ENCODE results near the gene AQP5. TPM values are rescaled to one million over a fixed set of nuclear protein-coding genes. Genes with fewer than 3 reads are reported as not detected.
"Not testable (repeated sequence)": the region's sequence is repeated elsewhere in the genome, so short reads cannot be mapped to it uniquely, and the experiment has no call there.

Gene AQP5
- total RNA-seq, 2 donors from 2014 or later: 0.42 to 0.54 TPM

DNA sequence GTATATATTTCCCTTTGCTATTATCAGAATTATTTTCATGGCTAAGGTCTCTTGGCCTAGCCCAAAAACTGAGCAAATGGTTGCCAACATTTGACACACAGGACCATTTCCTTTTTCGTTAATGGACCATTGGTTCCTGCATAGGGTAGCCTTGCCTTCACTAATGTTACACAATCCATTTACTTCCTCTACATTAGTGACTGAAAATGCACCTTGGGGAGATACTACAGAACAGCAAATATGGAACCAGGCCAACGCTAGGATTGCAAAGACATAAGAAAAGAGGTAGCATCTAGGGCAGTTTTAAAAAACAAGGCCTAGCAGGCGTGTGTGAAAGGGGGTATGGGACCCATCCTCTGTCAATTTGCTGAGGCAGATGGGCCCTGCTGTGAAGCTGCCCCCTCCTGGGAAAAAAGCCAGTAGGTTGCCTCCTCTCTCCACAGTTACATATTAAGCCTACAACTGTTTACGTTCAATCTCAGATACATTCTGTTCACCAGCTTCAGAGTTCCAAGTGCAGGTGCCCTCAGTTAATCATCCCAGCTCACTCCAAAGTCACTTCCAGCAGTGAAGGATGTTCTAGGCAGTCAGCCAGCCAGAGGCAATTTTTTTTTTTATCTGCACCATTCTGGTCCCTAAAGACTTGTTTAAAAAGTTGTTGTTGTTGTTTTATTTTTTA lies 26.1 kb downstream of the AQP5 start:
- no peaks in the 10 kb centered on the region for H3K9me3 ChIP-seq
- DNase-seq (ENCODE audit: low spot score) (no peak), ATAC-seq (ENCODE audit: insufficient number of reproducible peaks, low FRiP score, low read depth) (no peak)
- H3K27me3 ChIP-seq (replicated peaks; ENCODE audit: insufficient read depth): no peaks in the 10 kb centered on the region
- TF ChIP-seq, protein P1, sequence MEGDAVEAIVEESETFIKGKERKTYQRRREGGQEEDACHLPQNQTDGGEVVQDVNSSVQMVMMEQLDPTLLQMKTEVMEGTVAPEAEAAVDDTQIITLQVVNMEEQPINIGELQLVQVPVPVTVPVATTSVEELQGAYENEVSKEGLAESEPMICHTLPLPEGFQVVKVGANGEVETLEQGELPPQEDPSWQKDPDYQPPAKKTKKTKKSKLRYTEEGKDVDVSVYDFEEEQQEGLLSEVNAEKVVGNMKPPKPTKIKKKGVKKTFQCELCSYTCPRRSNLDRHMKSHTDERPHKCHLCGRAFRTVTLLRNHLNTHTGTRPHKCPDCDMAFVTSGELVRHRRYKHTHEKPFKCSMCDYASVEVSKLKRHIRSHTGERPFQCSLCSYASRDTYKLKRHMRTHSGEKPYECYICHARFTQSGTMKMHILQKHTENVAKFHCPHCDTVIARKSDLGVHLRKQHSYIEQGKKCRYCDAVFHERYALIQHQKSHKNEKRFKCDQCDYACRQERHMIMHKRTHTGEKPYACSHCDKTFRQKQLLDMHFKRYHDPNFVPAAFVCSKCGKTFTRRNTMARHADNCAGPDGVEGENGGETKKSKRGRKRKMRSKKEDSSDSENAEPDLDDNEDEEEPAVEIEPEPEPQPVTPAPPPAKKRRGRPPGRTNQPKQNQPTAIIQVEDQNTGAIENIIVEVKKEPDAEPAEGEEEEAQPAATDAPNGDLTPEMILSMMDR (IDR thresholded peaks at IDR 0.05): no peak
- H3K4me3 ChIP-seq: no peak overlapping the region
- H3K36me3 ChIP-seq: no peaks in the 10 kb centered on the region
- no peak overlapping the region for H3K27ac ChIP-seq
- peaks cover 3 to 11% of the 10 kb centered on the region in 2 donors for H3K4me1 ChIP-seq (ENCODE audit: control insufficient read depth in 1 of 2, low read depth in 2 of 2)

DNA sequence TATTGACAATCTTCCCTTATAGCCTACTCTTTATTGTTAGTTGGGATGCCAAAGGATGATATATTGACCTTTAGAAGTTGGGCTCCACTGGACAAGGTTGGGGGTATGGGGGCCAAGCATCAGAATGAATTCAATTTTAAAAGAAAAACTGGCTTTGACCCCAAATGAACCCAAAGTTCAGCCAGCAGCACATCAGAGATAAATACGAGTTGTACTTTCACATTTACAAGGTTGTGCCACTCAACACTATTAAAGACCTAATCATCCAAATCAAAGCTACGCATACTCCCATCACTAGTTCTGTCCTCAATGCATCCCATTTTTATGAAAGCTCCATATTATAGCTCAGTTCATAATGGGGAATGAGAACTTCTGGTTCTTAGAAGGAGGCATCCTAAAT lies 27.7 kb downstream of the AQP5 start:
- H3K4me1 ChIP-seq (ENCODE audit: control insufficient read depth in 1 of 2, low read depth in 2 of 2); H3K4me3 ChIP-seq; DNase-seq (ENCODE audit: low spot score); ATAC-seq (ENCODE audit: insufficient number of reproducible peaks, low FRiP score, low read depth); H3K9me3 ChIP-seq; H3K36me3 ChIP-seq; H3K27ac ChIP-seq; H3K27me3 ChIP-seq (replicated peaks; ENCODE audit: insufficient read depth): not testable (repeated sequence)

DNA sequence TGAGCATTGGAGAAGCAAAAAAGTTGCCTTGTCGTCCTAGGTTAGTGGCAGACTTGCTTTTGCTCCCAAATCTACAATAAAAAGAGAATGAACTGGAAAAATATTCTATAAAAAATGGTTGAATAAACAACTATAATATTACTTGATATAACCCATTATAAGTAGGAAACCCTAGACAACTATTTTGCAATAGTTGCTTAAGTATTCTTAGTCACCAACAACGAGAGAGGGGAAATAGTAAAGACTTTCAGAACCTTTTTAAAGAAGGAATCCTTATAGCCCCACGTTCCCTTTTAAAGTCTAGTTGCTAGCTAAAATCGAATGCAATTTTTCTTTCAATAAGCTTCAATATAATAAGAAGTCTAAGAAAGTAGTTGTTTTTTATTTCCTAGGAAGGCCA lies 28.6 kb downstream of the AQP5 start:
- DNase-seq (ENCODE audit: low spot score) (no peak), ATAC-seq (ENCODE audit: insufficient number of reproducible peaks, low FRiP score, low read depth) (no peak)
- no peak overlapping the region for H3K4me3 ChIP-seq
- H3K27me3 ChIP-seq (replicated peaks; ENCODE audit: insufficient read depth): no peaks in the 10 kb centered on the region
- H3K27ac ChIP-seq: no peak overlapping the region
- no peaks in the 10 kb centered on the region for H3K9me3 ChIP-seq
- no peaks in the 10 kb centered on the region for H3K36me3 ChIP-seq
- TF ChIP-seq, protein P1 (IDR thresholded peaks at IDR 0.05): no peak
- no peaks in the 10 kb centered on the region for H3K4me1 ChIP-seq (ENCODE audit: control insufficient read depth in 1 of 2, low read depth in 2 of 2)

DNA sequence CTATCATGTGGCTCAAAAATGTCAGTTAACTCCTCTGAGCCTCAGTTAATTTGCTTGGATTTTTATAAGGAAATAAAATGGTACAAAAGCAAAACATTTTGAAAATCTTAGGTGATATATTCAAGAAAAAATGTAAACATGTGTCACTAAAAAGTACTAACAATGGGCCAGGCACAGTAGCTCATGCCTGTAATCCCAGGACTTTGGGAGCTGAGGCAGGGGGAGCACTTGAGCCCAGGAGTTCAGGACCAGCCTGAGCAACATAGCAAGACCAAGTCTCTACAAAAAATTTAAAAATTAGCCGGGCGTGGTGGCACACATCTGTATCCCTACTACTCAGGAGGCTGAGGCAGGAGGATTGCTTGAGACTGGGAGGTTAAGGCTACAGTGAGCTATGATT lies 36.8 kb downstream of the AQP5 start:
- Histone ChIP-seq H3K27me3 (replicated peaks; ENCODE audit: insufficient read depth) (no peaks in the 10 kb centered on the region), H3K4me1 (ENCODE audit: control insufficient read depth in 1 of 2, low read depth in 2 of 2) (no peaks in the 10 kb centered on the region), H3K36me3 (peaks cover 9% of the 10 kb centered on the region), H3K9me3 (no peaks in the 10 kb centered on the region), H3K4me3 (no peak overlapping the region), H3K27ac (no peak overlapping the region)
- no peak for DNase-seq (ENCODE audit: low spot score)
- ATAC-seq (ENCODE audit: insufficient number of reproducible peaks, low FRiP score, low read depth): no peak
- TF ChIP-seq, protein P1 (IDR thresholded peaks at IDR 0.05): no peak

DNA sequence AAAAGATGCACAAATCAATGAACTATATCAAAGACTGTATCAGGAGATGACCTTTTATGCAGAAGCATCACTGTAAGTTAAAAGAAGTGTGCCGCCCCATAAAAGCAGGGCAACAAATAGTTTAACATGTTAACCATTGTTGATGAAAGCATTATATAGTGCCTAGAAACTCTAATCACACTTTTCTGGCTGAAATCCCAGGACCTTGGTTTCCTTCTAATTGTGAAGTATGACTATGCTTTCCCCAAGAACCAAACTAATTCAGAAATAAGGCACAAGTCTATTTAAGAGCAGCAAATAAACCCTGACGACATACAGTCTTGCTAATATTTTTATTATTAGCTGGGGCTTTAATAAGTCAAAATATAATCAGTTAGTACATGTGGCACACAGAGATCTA lies 41.9 kb downstream of the AQP5 start:
- no peak overlapping the region for H3K27ac ChIP-seq
- no peaks in the 10 kb centered on the region for H3K9me3 ChIP-seq
- ATAC-seq (ENCODE audit: insufficient number of reproducible peaks, low FRiP score, low read depth) (no peak), DNase-seq (ENCODE audit: low spot score) (no peak)
- H3K4me3 ChIP-seq: no peak overlapping the region
- TF ChIP-seq, protein P1 (IDR thresholded peaks at IDR 0.05): no peak
- H3K4me1 ChIP-seq (ENCODE audit: control insufficient read depth in 1 of 2, low read depth in 2 of 2): no peaks in the 10 kb centered on the region
- H3K27me3 ChIP-seq (replicated peaks; ENCODE audit: insufficient read depth): no peaks in the 10 kb centered on the region
- H3K36me3 ChIP-seq: peaks cover 6% of the 10 kb centered on the region

DNA sequence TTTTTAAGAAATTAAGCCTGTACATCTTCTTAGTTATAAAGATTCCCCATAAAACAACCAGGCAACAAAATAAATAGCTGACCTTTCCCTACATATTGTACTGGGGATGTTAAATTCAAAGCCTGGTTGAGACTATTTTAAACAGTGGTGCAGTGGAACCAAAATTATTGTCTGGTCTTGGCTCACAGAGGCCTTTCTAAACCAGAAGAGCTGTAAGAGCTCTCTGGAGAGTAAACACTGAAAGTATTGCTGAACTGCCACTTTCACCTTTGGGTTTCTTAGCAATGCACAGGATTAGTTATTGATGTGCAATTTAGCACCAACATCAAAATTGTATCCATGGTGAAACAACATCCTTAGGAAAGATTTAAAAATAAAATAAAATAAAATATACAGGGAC lies 43.0 kb downstream of the AQP5 start:
- H3K9me3 ChIP-seq: no peaks in the 10 kb centered on the region
- no peaks in the 10 kb centered on the region for H3K27me3 ChIP-seq (replicated peaks; ENCODE audit: insufficient read depth)
- no peak overlapping the region for H3K27ac ChIP-seq
- DNase-seq (ENCODE audit: low spot score): no peak
- H3K4me1 ChIP-seq (ENCODE audit: control insufficient read depth in 1 of 2, low read depth in 2 of 2): no peaks in the 10 kb centered on the region
- H3K36me3 ChIP-seq: peaks cover 6% of the 10 kb centered on the region
- H3K4me3 ChIP-seq: no peak overlapping the region
- no peak for ATAC-seq (ENCODE audit: insufficient number of reproducible peaks, low FRiP score, low read depth)
- TF ChIP-seq, protein P1 (IDR thresholded peaks at IDR 0.05): no peak

Data from thoracic aorta (tissue), 2 donors.